ENCODE results near the gene MPRIP. TPM values are rescaled to one million over a fixed set of nuclear protein-coding genes. Genes with fewer than 3 reads are reported as not detected.

Gene MPRIP
- total RNA-seq, 1 experiment from 2014 or later: 132 TPM

DNA sequence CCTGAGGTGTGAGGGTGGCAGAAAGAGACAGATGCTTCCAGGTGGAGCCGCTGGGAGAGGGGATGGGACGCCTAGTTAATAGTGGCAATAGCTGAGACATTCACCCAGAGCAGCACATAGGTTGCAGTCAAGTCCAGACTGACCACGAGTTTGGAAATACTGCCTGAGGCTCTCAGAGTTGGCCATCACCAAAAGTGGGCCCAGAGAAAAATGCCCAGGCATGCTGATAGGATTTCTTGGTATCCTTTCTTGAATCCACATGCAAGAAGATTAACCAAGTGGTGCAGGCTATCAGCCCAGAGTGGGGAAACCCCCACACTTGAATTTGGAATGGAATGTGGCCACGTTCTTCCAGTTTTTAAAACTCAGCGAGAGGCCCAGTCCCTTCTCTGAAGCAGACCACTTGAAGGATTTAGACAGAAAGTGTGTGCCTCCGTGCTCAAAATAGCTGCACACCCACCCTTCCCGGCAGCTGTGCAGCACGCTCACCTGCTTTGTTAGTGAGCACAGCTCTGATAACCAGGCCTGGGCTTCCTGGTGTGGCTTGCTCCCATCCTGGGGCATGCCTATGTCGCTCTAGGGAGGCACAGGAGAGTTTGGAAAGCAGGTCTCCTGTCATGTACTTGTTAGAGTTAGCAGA is 128.2 kb downstream of the MPRIP start:
- Histone ChIP-seq H2BK15ac (ENCODE audit: low read depth, low read length) (no peak overlapping the region), H2BK5ac (ENCODE audit: insufficient read length, low read length) (no peak overlapping the region), H2BK120ac (ENCODE audit: low read depth, low read length, poor library complexity, severe bottlenecking) (no peak overlapping the region), H3T11ph (ENCODE audit: low read length) (no peak overlapping the region), H4K5ac (ENCODE audit: insufficient read length, low read depth, low read length) (no peak overlapping the region), H4K8ac (replicated peaks; ENCODE audit: insufficient read length, low read depth, low read length) (no peak overlapping the region), H3K27me3 (ENCODE audit: insufficient read depth, low read length) (no peaks in the 10 kb centered on the region), H3K56ac (ENCODE audit: insufficient read length, low read depth, low read length) (no peak overlapping the region), H3K14ac (ENCODE audit: insufficient read depth, low read length) (no peak overlapping the region), H4K91ac (ENCODE audit: insufficient read length, low read depth, low read length) (no peak overlapping the region), H3K4ac (ENCODE audit: low read depth, low read length) (no peak overlapping the region), H2BK20ac (ENCODE audit: low read depth, low read length, poor library complexity, severe bottlenecking) (no peak overlapping the region), H3K23me2 (ENCODE audit: insufficient read length, low read depth, low read length, poor library complexity, severe bottlenecking) (no peaks in the 10 kb centered on the region), H3K79me1 (ENCODE audit: insufficient read depth, low read depth, low read length, poor library complexity, severe bottlenecking) (no peaks in the 10 kb centered on the region), H2AFZ (ENCODE audit: low read length) (no peak overlapping the region), H3K9ac (ENCODE audit: extremely low read depth, insufficient read length, low read length) (no peak overlapping the region), H2BK12ac (ENCODE audit: insufficient read length, low read depth, low read length) (no peak overlapping the region), H3K18ac (ENCODE audit: insufficient read length, low read depth, low read length) (no peak overlapping the region), H3K4me1 (ENCODE audit: insufficient read depth, low read length) (no peaks in the 10 kb centered on the region), H3K27ac (ENCODE audit: insufficient read length, low read depth, low read length) (no peak overlapping the region), H3K4me2 (ENCODE audit: insufficient read depth, insufficient read length, low read length) (no peak overlapping the region), H3K79me2 (ENCODE audit: insufficient read depth, low read length) (no peaks in the 10 kb centered on the region), H3K9me3 (ENCODE audit: control insufficient read depth, low read depth, low read length) (no peaks in the 10 kb centered on the region), H2AK5ac (ENCODE audit: insufficient read length, low read length) (no peak overlapping the region), H4K20me1 (ENCODE audit: control insufficient read depth, insufficient read depth, insufficient read length) (no peaks in the 10 kb centered on the region), H3K23ac (ENCODE audit: insufficient read length, low read depth, low read length) (no peak overlapping the region)
- no peaks in the 10 kb centered on the region for H3K9me3 Mint-ChIP-seq
- DNase-seq: no peak
- peak overlapping the region in 2 of 3 experiments; percentile 13 to 73; a peak in 3 of 7 replicates for H3K27ac Mint-ChIP-seq
- no CpG with 5 or more reads among the region's 9 CpGs for WGBS (ENCODE audit: extremely low coverage, insufficient read length, low lambda C conversion rate)
- H3K27me3 Mint-ChIP-seq (ENCODE audit: low read depth): no peaks in the 10 kb centered on the region
- peaks cover 12 to 57% (median 36%) of the 10 kb centered on the region in 3 experiments; a peak in 6 of 7 replicates for H3K36me3 Mint-ChIP-seq (ENCODE audit: insufficient read depth in 1 of 3, low read depth in 3 of 3)
- TF ChIP-seq, protein P1, sequence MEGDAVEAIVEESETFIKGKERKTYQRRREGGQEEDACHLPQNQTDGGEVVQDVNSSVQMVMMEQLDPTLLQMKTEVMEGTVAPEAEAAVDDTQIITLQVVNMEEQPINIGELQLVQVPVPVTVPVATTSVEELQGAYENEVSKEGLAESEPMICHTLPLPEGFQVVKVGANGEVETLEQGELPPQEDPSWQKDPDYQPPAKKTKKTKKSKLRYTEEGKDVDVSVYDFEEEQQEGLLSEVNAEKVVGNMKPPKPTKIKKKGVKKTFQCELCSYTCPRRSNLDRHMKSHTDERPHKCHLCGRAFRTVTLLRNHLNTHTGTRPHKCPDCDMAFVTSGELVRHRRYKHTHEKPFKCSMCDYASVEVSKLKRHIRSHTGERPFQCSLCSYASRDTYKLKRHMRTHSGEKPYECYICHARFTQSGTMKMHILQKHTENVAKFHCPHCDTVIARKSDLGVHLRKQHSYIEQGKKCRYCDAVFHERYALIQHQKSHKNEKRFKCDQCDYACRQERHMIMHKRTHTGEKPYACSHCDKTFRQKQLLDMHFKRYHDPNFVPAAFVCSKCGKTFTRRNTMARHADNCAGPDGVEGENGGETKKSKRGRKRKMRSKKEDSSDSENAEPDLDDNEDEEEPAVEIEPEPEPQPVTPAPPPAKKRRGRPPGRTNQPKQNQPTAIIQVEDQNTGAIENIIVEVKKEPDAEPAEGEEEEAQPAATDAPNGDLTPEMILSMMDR (conservative IDR thresholded peaks at IDR 0.05): no peak
- H3K4me3 Mint-ChIP-seq: no peak overlapping the region
- peaks cover 2 to 16% of the 10 kb centered on the region in 2 experiments; a peak in 2 of 4 replicates for H3K4me1 Mint-ChIP-seq

Data from H9 (cell line).